Activated CD4-positive, alpha-beta T cell treated with anti-CD3 and anti-CD28 coated beads, Interleukin-2, amount 50 U/mL, for 1 hour (primary cell): ENCODE measurements around the gene DICER1.
"Not testable (repeated sequence)": the region's sequence is repeated elsewhere in the genome, so short reads cannot be mapped to it uniquely, and the experiment has no call there.

ENCODE experiments used
- DNase-seq: peaks from one replicate; pipeline ENCODE4 v3.0.0-alpha.2; 2020

Gene DICER1

DNA sequence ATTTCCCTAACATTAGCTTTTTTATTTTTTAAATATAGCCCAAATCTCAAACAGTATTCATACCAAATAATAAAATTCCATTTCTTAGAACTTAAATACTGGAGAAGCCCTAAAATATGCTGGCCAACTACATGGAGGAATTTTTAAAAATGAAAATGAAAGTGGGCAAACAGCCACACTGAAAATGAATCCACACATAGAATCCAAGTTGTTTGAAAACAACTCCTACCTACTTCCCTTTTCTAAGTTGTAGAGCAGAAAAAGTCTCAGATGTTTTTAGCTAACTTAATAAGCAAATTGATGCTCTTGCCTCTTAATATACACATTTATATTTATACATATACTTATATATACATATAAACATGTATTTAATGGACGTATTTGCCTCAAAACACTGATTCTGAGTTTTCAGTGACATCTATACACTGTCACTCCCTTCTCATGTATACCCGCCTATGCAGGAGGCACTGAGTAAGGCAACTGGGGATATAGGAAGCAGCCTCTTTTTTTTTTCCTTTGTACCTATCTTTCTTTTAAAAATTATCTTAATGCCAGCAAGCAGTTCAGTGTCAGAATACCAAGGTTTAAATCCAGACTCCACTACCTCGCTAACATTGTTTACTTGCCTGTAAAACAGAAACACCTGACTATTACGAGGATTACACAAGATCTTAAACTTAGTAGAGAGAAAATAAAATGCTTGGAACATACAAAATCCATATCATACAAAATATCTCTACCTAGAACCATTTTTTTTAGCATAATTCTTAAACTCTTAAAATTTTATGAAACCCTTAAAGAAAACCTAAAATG, 13.3 kb downstream of the DICER1 start:
- no peak for DNase-seq

DNA sequence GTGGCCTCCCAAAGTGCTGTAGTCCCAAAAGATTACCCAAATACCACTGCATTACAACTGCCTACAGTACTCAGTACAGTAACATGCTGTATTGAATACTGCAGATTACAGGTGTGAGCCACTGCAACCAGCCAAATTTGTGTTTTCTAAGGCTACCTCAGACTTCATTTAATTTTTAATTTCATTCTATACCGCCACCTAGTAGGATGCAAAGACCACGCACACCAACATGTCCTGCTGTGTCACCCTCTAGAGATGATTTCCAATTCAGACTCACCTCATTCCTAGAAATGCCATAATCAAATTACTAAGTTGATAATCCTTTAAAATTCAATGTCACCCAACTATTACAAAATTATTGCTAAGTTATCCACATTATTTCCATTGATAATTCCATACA, 15.1 kb downstream of the DICER1 start:
- DNase-seq: no peak

DNA sequence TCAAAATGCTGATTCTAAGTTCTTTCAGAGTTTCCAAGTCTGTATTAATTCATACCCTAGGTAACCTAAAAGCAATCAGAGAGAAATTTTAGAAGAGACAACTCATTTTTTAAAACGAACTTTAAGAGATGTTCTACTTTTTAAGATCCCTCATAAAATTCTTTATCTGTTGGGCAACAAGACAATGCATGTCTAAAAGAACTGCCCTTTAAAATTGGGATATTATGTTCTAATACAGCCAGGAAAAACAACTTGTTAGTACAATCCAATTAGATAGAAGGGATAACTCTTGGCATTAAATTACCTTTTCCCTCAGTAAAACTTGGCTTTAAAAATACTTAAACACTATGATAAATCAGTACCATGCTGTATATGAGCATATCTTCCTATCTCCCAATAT, 15.6 kb downstream of the DICER1 start:
- no peak for DNase-seq

DNA sequence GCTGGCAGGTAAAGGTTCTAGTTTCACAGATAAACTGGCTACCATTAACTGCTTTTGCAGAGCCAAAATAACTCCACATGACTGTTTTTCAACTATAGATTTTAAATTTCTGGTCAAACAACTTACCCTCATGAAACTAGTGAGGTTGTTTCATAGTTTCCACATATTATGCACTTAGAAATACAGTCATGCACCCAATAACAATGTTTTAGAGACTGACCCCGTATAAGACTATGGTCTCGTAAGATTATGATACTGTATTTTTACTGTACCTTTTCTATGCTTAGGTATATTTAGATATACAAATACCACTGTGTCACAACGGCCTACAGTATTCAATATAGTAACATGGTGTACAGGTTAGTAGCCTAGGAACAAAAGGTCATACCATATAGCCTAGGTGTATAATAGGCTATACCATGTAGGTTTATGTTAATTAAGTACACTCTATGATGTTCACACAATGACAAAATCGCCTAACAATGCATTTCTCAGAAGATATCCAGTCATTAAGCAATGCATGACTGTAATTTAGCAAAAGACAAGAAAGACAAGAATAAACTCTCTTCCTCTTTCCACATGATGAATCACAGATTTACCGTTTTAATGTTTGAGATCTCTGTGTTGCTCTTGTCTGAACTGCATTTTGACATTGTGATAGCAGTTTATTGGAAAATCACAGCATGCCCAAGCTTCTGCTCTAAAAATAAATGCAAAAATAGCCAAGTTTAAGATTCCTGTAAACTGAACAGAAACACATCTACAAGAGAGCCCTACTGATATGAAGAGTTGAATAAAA, 17.1 kb downstream of the DICER1 start:
- no peak for DNase-seq

DNA sequence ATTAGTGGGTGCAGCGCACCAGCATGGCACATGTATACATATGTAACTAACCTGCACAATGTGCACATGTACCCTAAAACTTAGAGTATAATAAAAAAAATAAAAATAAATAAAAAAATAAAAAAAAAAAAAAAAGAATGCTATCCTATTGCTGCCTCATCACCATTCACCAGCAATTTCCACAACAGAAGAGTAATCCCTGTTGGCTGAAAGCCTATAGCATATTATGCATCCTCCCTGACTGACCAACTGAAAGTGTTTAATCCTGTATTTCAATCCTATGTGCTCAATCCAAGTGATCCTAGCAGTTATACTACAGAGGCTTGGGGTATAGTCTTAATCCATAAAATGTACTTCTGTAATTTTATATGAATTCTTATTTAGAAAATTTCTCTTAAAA, 18.5 kb downstream of the DICER1 start:
- DNase-seq: no peak

DNA sequence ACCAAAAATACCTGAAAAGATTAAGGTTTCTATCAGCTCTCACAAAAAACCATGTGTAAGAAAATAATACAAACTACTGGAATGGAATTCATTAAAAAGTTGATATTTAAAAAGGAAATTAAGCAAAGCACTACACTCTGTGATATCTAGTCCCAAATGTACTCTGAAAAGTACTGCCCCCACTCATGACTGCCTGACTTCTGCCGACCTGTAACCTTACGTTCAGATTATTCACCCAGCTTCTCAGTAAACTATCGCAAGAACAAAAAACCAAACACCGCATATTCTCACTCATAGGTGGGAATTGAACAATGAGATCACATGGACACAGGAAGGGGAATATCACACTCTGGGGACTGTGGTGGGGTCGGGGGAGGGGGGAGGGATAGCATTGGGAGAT, 18.9 kb downstream of the DICER1 start:
- DNase-seq: not testable (repeated sequence)

DNA sequence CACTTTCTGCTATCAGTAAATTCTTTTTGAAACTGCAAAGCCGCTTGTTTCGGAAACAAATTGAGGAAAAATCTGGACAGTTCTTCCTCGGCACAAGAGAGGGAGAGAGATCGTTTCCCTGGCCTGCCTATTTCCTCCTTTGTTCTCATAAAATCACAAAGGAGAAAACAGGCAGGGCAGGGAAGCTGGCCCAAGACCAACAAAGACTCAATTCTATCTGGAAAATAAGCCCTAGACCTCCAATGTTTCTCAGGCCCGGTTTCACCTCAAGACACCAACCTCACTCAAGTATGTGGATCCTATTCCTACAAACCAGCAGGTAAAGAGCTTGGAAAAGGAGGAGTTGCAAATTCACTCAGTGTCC, 19.5 kb downstream of the DICER1 start:
- no peak for DNase-seq

DNA sequence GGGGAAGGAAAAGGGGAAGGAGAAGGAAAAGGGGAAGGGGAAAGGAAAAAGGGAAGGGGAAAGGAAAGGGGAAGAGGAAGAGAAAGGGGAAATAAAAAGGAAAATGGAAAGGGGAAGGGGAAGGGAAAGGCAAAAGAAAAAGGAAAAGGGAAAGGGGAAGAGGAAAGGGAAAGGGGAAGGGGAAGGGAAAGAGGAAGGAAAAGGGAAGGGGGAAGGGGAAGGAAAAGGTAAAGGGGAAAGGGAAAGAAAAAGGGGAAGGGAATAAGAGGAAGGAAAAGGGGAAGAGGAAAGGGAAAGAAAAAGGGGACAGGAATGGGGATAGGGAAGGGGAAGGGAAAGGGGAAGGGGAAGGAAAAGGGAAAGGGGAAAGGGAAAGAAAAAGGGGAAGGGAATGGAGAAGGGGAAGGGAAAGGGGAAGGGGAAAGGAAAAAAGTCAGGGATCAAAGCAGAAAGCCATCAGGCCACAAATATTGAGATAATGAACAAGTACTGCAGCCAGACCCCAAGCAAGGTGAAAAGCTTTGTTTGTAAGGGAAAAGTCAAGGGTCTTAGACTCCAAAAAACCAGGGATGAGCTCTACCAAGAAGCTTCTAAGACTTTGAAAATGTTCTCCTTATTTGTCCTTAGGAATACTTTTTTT, 20.0 kb downstream of the DICER1 start:
- no peak for DNase-seq

DNA sequence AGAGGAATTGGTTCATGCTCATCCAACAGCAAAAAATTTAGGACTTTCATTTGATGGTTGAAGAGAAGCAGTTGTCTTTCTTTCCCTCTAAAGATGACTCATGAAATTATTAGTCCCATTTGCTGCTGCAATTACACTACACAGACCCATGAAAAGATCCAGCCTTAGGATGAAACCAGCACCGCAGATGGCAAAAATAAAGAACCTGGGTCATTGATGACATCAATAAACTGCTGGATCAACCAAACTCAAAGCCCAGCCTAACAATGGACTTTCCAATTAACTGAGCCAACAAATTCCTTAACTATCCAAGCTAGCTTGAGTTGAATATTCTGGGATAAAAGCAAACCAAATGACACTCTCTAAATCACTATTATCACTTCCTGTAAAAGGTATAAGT, 20.7 kb downstream of the DICER1 start:
- DNase-seq: no peak

DNA sequence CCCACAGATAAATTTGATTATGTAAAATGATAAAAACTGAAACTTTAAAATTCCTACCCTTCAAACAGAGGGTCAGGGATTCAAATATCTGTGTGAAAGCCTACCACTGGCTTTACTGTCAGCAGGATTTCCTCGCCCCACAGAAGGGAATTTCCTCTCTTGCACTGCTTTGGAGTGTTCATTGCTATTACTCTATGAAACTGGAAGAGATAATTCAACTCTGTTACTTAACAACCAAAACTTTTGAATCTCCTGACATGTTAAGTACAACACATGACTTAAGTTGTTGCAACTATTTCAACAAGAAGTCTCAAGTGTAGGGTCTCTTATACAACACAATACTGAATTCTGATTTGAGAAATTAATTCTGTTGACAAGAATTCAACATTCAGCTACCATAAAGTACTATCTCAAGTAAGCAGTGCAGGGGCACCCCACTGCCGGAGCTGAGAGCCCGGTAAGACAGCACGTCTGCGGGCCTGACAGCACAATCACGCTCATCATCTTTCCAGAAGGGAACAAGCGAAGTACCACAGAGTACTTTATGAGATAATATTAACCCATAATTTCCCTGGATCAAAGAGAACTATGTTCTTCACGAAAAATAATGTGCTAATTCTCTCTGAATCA, 22.9 kb downstream of the DICER1 start:
- no peak for DNase-seq

DNA sequence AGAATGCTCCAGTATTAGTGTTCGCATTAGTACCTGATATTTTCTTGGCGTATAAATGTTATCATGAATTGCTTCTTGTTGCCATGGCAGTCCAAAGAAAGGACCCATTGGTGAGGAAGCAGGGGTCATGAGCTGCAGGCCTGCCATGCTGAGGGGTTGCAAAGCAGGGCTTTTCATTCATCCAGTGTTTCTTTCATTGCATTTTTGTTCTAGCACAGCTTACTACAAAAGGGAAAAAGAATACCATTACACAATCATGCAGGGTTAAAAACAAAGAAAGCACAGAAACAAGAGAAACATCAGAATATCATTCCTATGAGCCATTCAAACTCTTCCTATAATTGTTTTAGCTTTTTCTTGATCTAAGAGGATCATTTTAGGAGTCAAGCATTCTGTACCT, 24.0 kb downstream of the DICER1 start:
- no peak for DNase-seq

DNA sequence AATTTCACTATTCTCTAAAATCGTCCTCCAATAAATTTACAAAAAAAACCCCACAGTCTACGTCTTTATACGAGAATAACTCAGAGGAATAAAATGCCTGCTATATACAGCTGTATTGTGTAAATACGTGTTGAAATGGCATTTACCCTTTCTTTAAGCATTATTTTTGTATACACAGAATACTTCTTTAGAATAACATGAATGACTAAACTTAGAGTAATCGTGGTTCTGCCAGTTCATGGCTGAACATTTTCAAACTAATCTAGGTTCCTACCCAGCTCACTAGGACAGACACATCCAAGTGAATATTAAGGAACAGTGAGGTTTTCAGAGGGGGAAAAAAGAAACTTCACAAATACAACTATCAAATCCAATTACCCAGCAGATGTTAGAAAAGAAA, 24.6 kb downstream of the DICER1 start:
- DNase-seq: no peak

DNA sequence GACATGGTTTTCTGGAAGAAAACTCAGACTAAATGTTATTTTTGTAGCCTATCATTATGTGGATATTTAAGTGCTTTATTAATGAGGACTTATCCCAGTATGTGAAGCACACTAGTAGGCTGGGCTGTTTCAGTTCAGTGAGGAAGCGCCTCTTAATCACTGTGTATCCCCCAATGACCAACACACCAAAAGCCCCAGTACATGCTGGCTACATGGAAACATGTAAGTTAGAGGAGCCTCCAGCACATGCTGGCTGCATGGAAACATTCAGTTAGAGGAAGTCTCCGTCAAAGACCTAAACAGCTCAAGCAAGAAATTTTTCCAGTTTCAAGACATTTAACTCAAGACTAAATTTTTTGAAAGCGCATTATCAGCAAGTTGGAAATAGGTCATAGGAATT, 26.8 kb downstream of the DICER1 start:
- no peak for DNase-seq

DNA sequence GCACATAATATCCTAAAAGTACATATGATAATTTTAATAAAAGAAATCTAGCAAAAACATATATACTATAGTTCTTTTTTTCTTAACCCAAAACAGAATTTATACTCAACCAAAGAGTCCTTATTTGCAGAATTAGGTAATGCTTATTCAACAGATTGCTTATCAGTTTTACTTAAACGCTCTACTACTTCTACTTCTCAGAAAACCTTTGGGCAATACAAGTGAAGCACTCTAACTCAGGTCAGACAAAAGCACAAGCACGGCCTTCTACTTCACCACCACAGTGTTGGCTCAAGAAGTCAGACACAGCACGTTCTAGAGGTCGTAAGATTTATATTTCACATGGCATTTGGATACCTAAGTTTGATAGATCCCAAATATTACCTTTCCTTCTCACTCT, 29.2 kb downstream of the DICER1 start:
- no peak for DNase-seq

DNA sequence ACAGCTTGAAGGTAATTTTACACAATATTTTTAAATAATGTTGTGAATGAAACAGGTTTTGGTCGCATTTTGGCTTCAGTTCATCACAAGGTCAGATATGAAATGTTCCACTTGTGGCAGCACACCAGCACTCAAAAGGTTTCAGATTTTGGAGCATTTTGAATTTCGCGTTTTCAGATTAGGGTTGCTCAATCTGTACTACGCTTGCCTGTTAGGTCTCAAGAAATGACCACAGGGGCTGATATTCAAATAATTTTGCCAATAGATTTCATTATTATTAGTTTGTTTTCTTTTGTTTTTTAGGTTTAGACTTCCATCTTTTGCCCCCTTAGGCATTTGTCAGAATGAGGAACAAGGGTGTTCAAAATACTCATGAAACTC, 29.8 kb downstream of the DICER1 start:
- no peak for DNase-seq

DNA sequence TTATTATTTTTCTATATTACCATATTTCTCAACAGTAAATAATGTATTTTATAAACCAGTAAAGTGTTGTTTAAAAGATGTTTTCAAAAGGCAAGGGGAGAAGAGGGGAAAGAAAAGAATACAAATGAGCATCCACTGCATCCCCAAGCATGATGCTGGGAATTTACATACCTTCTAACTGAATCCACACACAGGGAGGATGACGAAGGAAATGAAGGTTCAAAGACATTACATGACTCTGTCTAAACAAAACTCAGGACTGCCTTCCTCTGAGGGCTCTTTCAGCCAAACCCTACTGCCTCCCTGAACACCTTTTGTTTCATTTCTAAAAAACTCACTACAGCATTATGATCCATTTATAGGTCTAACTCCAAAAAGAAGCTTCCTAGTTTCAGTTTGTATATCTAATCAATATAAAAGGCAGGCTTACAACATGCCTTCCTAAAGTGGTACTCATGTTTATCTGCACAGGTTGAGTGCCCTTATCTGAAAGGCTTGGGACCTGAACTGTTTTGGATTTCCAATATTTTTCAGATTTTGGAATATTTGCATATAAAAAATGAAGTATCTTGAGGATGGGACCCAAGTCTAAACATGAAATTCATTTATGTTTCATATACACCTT, 30.3 kb downstream of the DICER1 start:
- no peak for DNase-seq

DNA sequence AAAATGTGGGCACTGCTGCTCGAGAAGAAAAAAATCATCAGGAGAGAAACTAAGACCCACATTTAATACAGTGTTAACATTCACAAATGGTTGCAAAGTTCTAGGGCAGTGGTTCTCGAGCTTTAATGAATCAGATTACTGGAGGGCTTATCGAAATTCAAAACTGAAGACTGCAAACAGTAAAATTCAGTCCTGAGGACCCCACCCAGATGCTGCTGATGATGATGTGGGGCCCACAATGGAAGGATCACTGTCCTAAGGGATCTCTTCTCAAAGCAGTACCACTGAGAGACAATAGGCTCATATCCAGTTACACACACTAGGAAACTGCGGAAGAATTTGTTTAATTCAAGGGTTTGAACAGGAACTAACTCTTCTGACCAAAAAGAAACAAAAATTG, 31.4 kb downstream of the DICER1 start:
- DNase-seq: no peak

DNA sequence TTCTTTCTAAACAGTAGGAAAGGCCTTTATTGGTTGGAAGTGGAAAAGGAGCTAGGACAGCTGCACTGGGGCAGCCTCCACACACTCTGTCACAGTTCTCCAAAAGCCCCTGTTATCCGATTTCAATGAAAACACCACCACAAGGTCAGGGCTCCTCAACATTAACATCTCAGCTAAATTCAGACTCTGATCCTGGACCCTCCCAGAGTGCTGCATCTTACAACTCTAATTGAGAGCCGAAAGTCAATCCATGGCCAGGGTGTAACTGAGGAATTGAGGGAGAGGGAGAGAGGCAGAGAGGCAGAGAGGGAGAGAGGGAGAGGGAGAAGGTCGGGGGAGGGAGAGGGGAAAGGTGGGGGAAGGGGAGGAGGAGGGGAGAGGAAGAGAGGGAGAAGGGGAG, 32.1 kb downstream of the DICER1 start:
- no peak for DNase-seq

DNA sequence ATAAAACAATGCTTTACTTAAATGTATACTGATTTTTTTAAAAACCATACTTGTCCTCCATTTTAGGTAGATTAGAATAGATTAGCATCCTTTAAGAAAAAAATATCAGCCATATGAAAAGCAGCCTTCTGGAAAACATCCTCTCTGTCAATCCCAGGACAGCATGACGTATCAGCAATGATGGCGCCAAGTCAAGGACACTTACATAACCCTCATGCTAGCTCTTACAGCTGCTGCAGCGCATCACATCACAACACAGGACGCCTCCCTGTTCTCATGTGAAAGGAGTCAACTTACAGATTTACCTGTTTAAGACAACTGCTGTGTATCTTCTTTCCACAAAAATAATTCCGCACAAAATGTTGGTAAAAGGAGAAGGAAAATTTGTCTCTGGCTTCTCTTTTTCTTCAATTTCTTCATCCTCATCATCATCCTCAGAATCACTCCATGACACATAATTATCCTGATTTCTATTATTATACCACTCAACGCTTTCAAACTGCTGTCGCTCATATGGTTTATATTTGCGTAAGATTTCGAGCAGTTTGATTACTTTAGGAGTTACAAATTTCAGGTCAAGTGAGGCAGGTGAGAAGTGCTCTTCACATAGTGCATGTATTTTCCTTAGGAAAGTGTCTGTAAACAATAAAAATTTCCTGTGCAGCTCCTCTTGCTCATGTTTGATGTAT, 33.3 kb downstream of the DICER1 start:
- no peak for DNase-seq

DNA sequence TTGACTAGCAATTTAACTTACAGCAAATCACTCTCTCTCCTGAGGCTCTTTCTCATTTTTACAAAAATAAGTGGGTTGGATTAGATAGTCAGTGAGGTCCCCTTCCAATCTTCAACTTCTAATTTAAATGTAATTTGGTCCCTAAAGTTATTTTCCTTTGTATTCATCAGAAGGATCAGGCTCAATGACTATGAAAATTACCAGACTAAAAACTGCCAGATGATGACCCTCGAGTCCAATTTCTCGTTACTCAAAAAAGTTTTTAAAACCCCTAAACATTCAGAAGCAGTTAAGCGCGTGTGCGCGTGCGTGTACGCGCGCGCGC, 34.7 kb downstream of the DICER1 start:
- DNase-seq: no peak

DNA sequence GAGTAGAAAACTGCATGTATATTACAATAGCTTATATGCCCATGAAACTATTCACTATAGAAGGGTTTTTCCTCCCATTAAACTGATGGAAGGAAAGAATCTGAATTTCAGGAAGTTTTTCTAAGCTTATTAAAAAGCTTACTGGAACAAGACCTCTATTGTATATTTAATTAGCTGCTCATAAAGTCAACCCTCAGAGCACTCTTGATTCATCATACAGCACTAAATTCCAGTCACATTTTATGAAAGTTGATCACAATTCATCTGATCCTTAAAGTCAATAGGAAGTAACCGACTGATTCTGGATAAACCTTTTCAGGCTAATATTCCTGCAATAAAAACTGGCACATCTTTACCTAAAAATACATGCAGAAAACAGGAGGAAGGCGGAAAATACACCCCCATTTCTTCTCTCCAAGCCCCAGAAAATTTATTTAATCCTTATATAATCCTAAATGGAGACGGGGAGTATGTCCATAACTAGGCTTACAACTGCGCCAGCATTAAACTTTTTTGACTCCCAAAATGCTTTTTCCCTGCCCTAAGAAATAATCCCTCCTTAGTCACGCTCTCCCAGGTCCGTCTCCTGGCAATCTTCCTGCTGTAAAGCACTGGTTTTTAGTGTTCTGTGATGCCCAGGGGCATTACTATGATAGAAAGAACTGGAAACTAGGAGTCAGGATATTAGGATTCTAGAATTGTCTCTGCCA, 35.3 kb downstream of the DICER1 start:
- no peak for DNase-seq

DNA sequence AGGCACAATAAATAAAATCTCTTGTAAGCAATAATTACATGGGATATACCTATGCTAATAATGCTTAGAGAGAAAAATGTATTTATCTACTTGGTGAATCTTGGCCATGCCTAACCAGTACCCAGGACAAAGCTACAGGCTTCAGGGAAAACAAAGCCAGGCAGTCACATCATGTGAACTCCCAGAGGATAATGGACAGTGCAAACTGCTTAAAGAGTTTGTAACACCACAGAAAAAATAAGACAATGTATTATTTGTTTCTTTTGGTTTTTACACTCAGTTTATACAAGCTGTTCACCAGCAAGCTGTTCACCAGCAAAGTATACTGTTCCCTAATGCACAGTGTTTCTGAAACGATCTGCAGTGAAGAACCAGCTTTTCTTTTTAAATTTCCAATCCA, 38.0 kb downstream of the DICER1 start:
- DNase-seq: no peak
